Esophagus squamous epithelium (tissue), 5 donors: ENCODE data around the gene KLLN. TPM values are rescaled to one million over a fixed set of nuclear protein-coding genes. Genes with fewer than 3 reads are reported as not detected.
A peak's percentile ranks its signal among the peaks of the same experiment; 100 is the strongest.

ENCODE experiments used
- DNase-seq: peaks from one replicate; lab custom pipeline; 2025; lab: John Stamatoyannopoulos, UW
- H3K27ac ChIP-seq, 4 donors: fragments of 200-600 bp; sonication (generic); one replicate each; pipeline ENCODE4 v1.5.1; 2016 to 2019; ENCODE audit warnings: mild to moderate bottlenecking in 1 of 4
- H3K27me3 ChIP-seq, 4 donors: fragments of 200-600 bp; sonication (generic); 1 replicate in 3 of 4; 2 replicates in 1 of 4; pipeline versions ENCODE4 v1.5.1 to v1.6.0; 2017 to 2021; ENCODE audit warnings: antibody characterized with exemption in 1 of 4
- H3K36me3 ChIP-seq, 3 donors: fragments of 200-600 bp; sonication (generic); one replicate each; pipeline ENCODE4 v1.5.1; 2016 to 2019
- H3K4me1 ChIP-seq, 3 donors: fragments of 200-600 bp; sonication (generic); one replicate each; pipeline ENCODE4 v1.5.1; 2017 to 2019
- H3K4me3 ChIP-seq, 4 donors: fragments of 200-600 bp; sonication (generic); 1 replicate in 3 of 4; 2 replicates in 1 of 4; pipeline ENCODE4 v1.5.1; 2016 to 2019; ENCODE audit warnings: mild to moderate bottlenecking in 2 of 4, moderate library complexity in 1 of 4
- H3K9me3 ChIP-seq, 3 donors: fragments of 200-600 bp; sonication (generic); one replicate each; pipeline ENCODE4 v1.5.1; 2016 to 2019
- POLR2A ChIP-seq, 4 donors: fragments of 450-650 bp; IDR thresholded peaks; one replicate each; pipeline ENCODE4 v1.6.1; 2017; ENCODE audit warnings: antibody characterized with exemption in 4 of 4, mild to moderate bottlenecking in 4 of 4, moderate library complexity in 3 of 4
- WGBS, 2 donors: methylation state at CpG; one replicate each; pipeline ENCODE4 v1.1.5; 2018; 5-methylcytosine and 5-hydroxymethylcytosine counted together
- intact Hi-C: fragments of 100-400 bp; cut with DNase I; formaldehyde crosslinking; loops from one replicate; pipeline ENCODE4 v1.15.0; 2022
- total RNA-seq, 4 donors: library from RNA; depleted of rRNA; stranded (reverse); fragments of >200 nt; gene quantifications; one replicate each; pipeline ENCODE4 v1.1.0, GENCODE V29; 2016
- TF ChIP-seq, protein P1 (sequence below), 6 experiments: fragments of 450-650 bp in 4 of 6; fragments of 200-600 bp in 2 of 6; sonication (generic) in 2 of 6; IDR thresholded peaks; one replicate each; pipeline ENCODE4 v1.5.1; 2016 to 2019; ENCODE audit warnings: antibody characterized with exemption in 6 of 6, mild to moderate bottlenecking in 4 of 6, moderate library complexity in 4 of 6
- donor health status: DM: yes; HTN: yes; CAD: no.

The KLLN gene
- total RNA-seq, 4 donors from 2014 or later = 0.11 to 0.91 (median 0.40) TPM

DNA sequence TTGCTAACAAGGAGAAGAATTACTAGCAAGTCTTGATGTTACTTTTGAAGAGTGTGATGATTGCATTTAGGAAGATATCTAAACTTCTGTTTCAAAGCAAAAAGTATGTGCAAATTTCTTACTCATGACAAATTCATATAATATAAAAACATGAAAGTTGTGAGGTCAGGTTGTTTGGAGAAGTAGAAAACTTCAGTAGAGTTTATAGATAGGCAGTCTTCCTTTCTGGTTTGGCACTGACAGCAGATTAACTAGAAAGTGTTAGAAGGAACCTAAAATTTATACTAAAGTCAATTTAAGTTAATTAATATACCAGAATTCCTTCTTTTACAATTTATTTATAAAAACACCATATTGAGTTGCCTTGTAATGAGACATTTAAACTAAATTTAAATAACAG, 17.0 kb upstream of the KLLN start:
- no peak overlapping the region for H3K27ac ChIP-seq
- intact Hi-C loops = no loop called here
- H3K4me1 ChIP-seq = peaks cover 0 to 39% (median 0%) of the 10 kb centered on the region in 3 donors
- no peaks in the 10 kb centered on the region for H3K27me3 ChIP-seq
- peaks cover 0 to 32% (median 4%) of the 10 kb centered on the region in 3 donors for H3K36me3 ChIP-seq
- no peak overlapping the region for H3K4me3 ChIP-seq
- TF ChIP-seq, protein P1, sequence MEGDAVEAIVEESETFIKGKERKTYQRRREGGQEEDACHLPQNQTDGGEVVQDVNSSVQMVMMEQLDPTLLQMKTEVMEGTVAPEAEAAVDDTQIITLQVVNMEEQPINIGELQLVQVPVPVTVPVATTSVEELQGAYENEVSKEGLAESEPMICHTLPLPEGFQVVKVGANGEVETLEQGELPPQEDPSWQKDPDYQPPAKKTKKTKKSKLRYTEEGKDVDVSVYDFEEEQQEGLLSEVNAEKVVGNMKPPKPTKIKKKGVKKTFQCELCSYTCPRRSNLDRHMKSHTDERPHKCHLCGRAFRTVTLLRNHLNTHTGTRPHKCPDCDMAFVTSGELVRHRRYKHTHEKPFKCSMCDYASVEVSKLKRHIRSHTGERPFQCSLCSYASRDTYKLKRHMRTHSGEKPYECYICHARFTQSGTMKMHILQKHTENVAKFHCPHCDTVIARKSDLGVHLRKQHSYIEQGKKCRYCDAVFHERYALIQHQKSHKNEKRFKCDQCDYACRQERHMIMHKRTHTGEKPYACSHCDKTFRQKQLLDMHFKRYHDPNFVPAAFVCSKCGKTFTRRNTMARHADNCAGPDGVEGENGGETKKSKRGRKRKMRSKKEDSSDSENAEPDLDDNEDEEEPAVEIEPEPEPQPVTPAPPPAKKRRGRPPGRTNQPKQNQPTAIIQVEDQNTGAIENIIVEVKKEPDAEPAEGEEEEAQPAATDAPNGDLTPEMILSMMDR (IDR thresholded peaks at IDR 0.05) = no peak
- TF ChIP-seq POLR2A (IDR thresholded peaks at IDR 0.05) = no peak
- no peaks in the 10 kb centered on the region for H3K9me3 ChIP-seq
- no peak for DNase-seq

DNA sequence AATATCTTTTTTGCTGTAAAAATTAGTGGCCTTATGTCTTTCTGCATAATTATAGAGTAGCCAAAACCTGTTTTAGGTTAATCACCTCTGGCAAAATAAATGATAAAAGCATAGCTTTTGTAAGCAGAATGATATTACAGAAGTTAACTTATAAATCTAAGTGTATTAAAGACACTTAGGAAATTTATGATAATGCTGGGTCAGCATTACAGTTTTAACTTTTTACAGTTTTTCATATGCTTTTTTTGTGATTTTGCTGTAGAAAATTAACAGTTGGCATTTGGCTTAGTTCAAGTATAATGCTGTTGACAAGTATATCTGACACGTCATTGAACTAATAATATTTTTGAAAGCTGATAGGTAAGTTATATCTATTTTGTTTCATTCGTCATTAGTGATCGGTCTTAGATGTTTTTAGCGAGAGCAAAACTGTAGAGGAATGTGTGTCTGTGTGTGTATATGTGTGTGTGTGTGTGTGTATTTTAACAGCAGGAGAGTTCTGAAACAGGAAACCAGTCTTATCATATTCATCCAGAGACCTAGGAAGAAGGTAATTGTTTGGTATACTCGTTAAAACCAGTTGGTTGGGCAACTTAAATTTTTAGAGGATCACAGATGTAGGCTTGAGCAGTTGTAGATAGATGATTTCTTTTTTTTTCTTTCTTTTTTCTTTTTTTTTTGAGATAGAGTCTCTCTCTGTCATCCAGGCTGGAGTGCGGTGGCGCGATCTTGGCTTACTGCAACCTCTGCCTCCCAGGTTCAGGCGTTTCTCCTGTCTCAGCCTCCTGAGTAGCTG, 15.5 kb upstream of the KLLN start:
- intact Hi-C loops = no loop called here
- Histone ChIP-seq H3K9me3 (no peaks in the 10 kb centered on the region), H3K27ac (no peak overlapping the region), H3K27me3 (no peaks in the 10 kb centered on the region), H3K4me3 (no peak overlapping the region), H3K36me3 (peaks cover 0 to 31% (median 4%) of the 10 kb centered on the region in 3 donors), H3K4me1 (peaks cover 3 to 54% (median 5%) of the 10 kb centered on the region in 3 donors)
- 82 to 88% methylated on average over 9 of the region's 9 CpGs for WGBS, 2 donors
- no peak for DNase-seq
- TF ChIP-seq, protein P1 (IDR thresholded peaks at IDR 0.05) = no peak
- TF ChIP-seq POLR2A (IDR thresholded peaks at IDR 0.05) = no peak

DNA sequence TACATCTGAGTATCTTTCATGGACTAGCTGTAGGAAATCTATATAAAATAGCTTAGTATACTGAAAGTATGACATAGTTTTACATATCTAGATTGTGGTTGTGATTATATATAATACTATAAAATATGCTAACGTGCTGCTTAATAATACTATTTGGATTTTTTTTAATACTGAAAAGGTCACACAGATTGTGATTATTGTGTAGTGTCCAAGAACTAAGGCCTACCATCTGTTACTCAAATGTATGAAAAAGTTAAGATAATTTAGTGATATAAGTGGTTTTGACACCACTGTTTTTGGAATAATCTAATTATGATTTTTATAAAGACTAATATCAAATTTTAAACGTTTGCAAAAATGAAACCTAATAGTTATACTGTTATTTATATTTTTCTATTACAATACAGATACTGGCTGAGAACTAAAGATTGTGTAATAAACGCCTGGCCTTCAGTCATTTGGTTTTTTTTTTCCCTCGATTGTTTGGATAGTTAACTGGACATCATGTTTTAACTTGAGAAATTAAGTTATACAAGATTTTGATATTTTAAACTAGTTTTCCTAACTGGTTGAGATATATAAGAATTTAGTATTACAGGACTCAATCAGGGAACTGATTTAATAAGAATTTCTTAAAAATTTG, 12.7 kb upstream of the KLLN start:
- peaks cover 3 to 74% (median 20%) of the 10 kb centered on the region in 3 donors for H3K4me1 ChIP-seq
- no peak for DNase-seq
- peaks cover 3 to 30% (median 4%) of the 10 kb centered on the region in 3 donors for H3K36me3 ChIP-seq
- no peak overlapping the region for H3K27ac ChIP-seq
- H3K27me3 ChIP-seq = no peaks in the 10 kb centered on the region
- 26 to 30% methylated on average over 4 of the region's 4 CpGs for WGBS, 2 donors
- TF ChIP-seq, protein P1 (IDR thresholded peaks at IDR 0.05) = no peak
- TF ChIP-seq POLR2A (IDR thresholded peaks at IDR 0.05) = no peak
- no peak overlapping the region for H3K4me3 ChIP-seq
- intact Hi-C loops = no loop called here
- H3K9me3 ChIP-seq = no peaks in the 10 kb centered on the region

DNA sequence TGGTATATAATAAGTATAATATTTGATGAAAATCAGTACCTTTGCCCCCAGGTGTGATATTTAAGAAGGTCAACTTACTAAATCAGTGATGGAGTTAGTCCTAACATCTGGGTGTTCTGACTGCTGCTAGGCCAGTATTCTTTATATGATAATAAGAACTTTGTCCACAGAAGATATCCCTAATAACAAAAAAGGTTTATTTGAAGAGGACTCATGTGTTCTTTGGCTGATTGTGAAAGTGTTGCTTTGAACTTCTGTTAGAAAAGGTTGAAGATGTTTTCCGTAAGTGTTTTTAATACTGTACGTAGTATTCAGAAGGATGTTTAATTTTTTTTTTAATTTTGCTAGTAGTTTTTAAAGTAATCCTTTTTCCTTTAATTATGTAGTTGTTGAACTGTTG, 10.3 kb upstream of the KLLN start:
- intact Hi-C loops = no loop called here

More for the DNA sequence above, 10.3 kb upstream of the KLLN start:
- Histone ChIP-seq H3K27me3 (no peaks in the 10 kb centered on the region), H3K27ac (peak overlapping the region in 1 of 4 donors; percentile 8), H3K9me3 (no peaks in the 10 kb centered on the region), H3K36me3 (peaks cover 0 to 14% (median 3%) of the 10 kb centered on the region in 3 donors), H3K4me1 (peaks cover 9 to 89% (median 32%) of the 10 kb centered on the region in 3 donors), H3K4me3 (no peak overlapping the region)
- 50 to 65% methylated on average over 2 of the region's 2 CpGs for WGBS, 2 donors
- TF ChIP-seq POLR2A (IDR thresholded peaks at IDR 0.05) = no peak
- TF ChIP-seq, protein P1 (IDR thresholded peaks at IDR 0.05) = no peak
- no peak for DNase-seq
